Thymus (tissue), 11 donors: ENCODE results near the gene NLRC3. TPM values are rescaled to one million over a fixed set of nuclear protein-coding genes. Genes with fewer than 3 reads are reported as not detected.

Source experiments
- DNase-seq, 9 donors: peaks; one replicate each; pipeline ENCODE4 v3.0.0-alpha.2; 2013; ENCODE audit warnings: low spot score in 9 of 9, low read depth in 6 of 9, missing footprints in 1 of 9
- H3K27ac ChIP-seq, 2 donors: one replicate each; pipeline ENCODE4 v1.5.1; 2013; ENCODE audit warnings: control low read depth in 1 of 2, low read depth in 1 of 2, low read length in 1 of 2, mild to moderate bottlenecking in 1 of 2, moderate library complexity in 1 of 2
- H3K27me3 ChIP-seq, 2 donors: one replicate each; pipeline ENCODE4 v1.5.1; 2013; ENCODE audit warnings: low read length in 1 of 2; ENCODE audit not compliant: control insufficient read depth in 2 of 2, insufficient read depth in 1 of 2
- H3K36me3 ChIP-seq, 2 donors: one replicate each; pipeline ENCODE4 v1.5.1; 2013; ENCODE audit warnings: low read length in 1 of 2, mild to moderate bottlenecking in 1 of 2, moderate library complexity in 1 of 2; ENCODE audit not compliant: control insufficient read depth in 2 of 2, insufficient read depth in 2 of 2
- H3K4me1 ChIP-seq, 2 donors: one replicate each; pipeline ENCODE4 v1.5.1; 2013; ENCODE audit warnings: low read length in 2 of 2; ENCODE audit not compliant: control insufficient read depth in 2 of 2, insufficient read depth in 2 of 2
- H3K4me3 ChIP-seq, 2 donors: one replicate each; pipeline ENCODE4 v1.5.1; 2013; ENCODE audit warnings: low read length in 2 of 2, control low read depth in 1 of 2, mild to moderate bottlenecking in 1 of 2
- H3K9me3 ChIP-seq, 2 donors: one replicate each; pipeline ENCODE4 v1.5.1; 2013; ENCODE audit warnings: low read length in 1 of 2, mild to moderate bottlenecking in 1 of 2; ENCODE audit not compliant: control insufficient read depth in 2 of 2, insufficient read depth in 1 of 2
- WGBS: extraction: QIAGEN DNeasy Blood & Tissue Kit; methylation state at CpG from one replicate; pipeline ENCODE4 v1.1.7; 2013; 5-methylcytosine and 5-hydroxymethylcytosine counted together
- polyA plus RNA-seq: library from polyadenylated mRNA; stranded (reverse); fragments of 200-250 nt; gene quantifications from one replicate; pipeline ENCODE4 v1.2.3, GENCODE V29; 2013
- total RNA-seq: library from RNA; stranded (reverse); fragments of 120-200 nt; gene quantifications from one replicate; pipeline ENCODE4 v1.2.4, GENCODE V29; 2013
- donor health status: healthy.

Gene NLRC3
- total and polyA plus RNA-seq, 2 donors, result 11.9 to 18.8 TPM

- DNase-seq, result no peak
These were observed 6.3 kb upstream of the NLRC3 start for GRCh38 chr16:3583303-3584038.

GRCh38 chr16:3582276-3583165 is 5.3 kb upstream of the NLRC3 start:
- H3K4me1 ChIP-seq, result peaks cover 28 to 43% of the 10 kb centered on the region in 2 donors
- peaks cover 0 to 9% of the 10 kb centered on the region in 2 donors for H3K9me3 ChIP-seq
- H3K27me3 ChIP-seq, result no peaks in the 10 kb centered on the region
- no peak overlapping the region for H3K4me3 ChIP-seq
- DNase-seq, result no peak
- peaks cover 21 to 25% of the 10 kb centered on the region in 2 donors for H3K36me3 ChIP-seq
- WGBS, result 98% methylated on average over 36 of the region's 36 CpGs
- no peak overlapping the region for H3K27ac ChIP-seq

More at GRCh38 chr16:3583303-3584038, 6.3 kb upstream of the NLRC3 start:
- Histone ChIP-seq H3K27me3 (no peaks in the 10 kb centered on the region), H3K27ac (no peak overlapping the region), H3K4me3 (no peak overlapping the region), H3K4me1 (peaks cover 24 to 38% of the 10 kb centered on the region in 2 donors), H3K36me3 (peaks cover 21 to 25% of the 10 kb centered on the region in 2 donors), H3K9me3 (peaks cover 0 to under 1% of the 10 kb centered on the region in 2 donors)
- WGBS, result 98% methylated on average over 16 of the region's 16 CpGs

GRCh38 chr16:3581392-3581791 is 4.2 kb upstream of the NLRC3 start:
- Histone ChIP-seq H3K27me3 (no peaks in the 10 kb centered on the region), H3K27ac (no peak overlapping the region), H3K4me3 (no peak overlapping the region), H3K4me1 (peaks cover 28 to 51% of the 10 kb centered on the region in 2 donors), H3K9me3 (peaks cover 0 to 9% of the 10 kb centered on the region in 2 donors), H3K36me3 (peaks cover 21 to 22% of the 10 kb centered on the region in 2 donors)
- DNase-seq, result no peak
- 98% methylated on average over 10 of the region's 10 CpGs for WGBS

GRCh38 chr16:3580686-3581085 is 3.5 kb upstream of the NLRC3 start:
- H3K36me3 ChIP-seq, result peaks cover 19 to 23% of the 10 kb centered on the region in 2 donors
- 58% methylated on average over 8 of the region's 8 CpGs for WGBS
- peak overlapping the region; percentile 1 to 93 for H3K27ac ChIP-seq
- no peak overlapping the region for H3K4me3 ChIP-seq
- no peaks in the 10 kb centered on the region for H3K27me3 ChIP-seq
- H3K4me1 ChIP-seq, result peaks cover 35 to 58% of the 10 kb centered on the region in 2 donors
- peaks cover 0 to 9% of the 10 kb centered on the region in 2 donors for H3K9me3 ChIP-seq
- DNase-seq, result peak in 2 of 9 donors; percentile 17 to 28

- WGBS, result 24% methylated on average over 11 of the region's 11 CpGs
These were observed 3.0 kb upstream of the NLRC3 start for GRCh38 chr16:3580251-3580651.

GRCh38 chr16:3579776-3580175 is 2.6 kb upstream of the NLRC3 start:
- Histone ChIP-seq H3K4me1 (peaks cover 39 to 66% of the 10 kb centered on the region in 2 donors), H3K27ac (peak overlapping the region; percentile 75 to 93), H3K4me3 (peak overlapping the region in 1 of 2 donors; percentile 6), H3K27me3 (no peaks in the 10 kb centered on the region), H3K9me3 (peaks cover 0 to 11% of the 10 kb centered on the region in 2 donors), H3K36me3 (peaks cover 22% of the 10 kb centered on the region in 2 donors)
- 92% methylated on average over 7 of the region's 7 CpGs for WGBS
- no peak for DNase-seq

More at GRCh38 chr16:3580251-3580651, 3.0 kb upstream of the NLRC3 start:
- H3K4me3 ChIP-seq, result peak overlapping the region in 1 of 2 donors; percentile 6
- H3K9me3 ChIP-seq, result peaks cover 0 to 10% of the 10 kb centered on the region in 2 donors
- H3K27ac ChIP-seq, result peak overlapping the region; percentile 25 to 93
- peak in 6 of 9 donors; percentile 18 to 81 (median 54) for DNase-seq
- peaks cover 37 to 62% of the 10 kb centered on the region in 2 donors for H3K4me1 ChIP-seq
- no peaks in the 10 kb centered on the region for H3K27me3 ChIP-seq
- peaks cover 19 to 24% of the 10 kb centered on the region in 2 donors for H3K36me3 ChIP-seq

- peak in 6 of 9 donors; percentile 34 to 86 (median 59) for DNase-seq
- Histone ChIP-seq H3K9me3 (peaks cover 0 to 11% of the 10 kb centered on the region in 2 donors), H3K4me1 (peaks cover 39 to 66% of the 10 kb centered on the region in 2 donors), H3K27ac (peak overlapping the region; percentile 93), H3K27me3 (no peaks in the 10 kb centered on the region), H3K4me3 (peak overlapping the region; percentile 14 to 36), H3K36me3 (peaks cover 20 to 26% of the 10 kb centered on the region in 2 donors)
- 13% methylated on average over 20 of the region's 20 CpGs for WGBS
These were observed 1.7 kb upstream of the NLRC3 start for GRCh38 chr16:3578610-3579551.

- peaks cover 17 to 29% of the 10 kb centered on the region in 2 donors for H3K36me3 ChIP-seq
- 37% methylated on average over 8 of the region's 8 CpGs for WGBS
- no peaks in the 10 kb centered on the region for H3K27me3 ChIP-seq
- H3K4me3 ChIP-seq, result peak overlapping the region in 1 of 2 donors; percentile 36
- DNase-seq, result peak in 5 of 9 donors; percentile 21 to 76 (median 48)
- peaks cover 39 to 69% of the 10 kb centered on the region in 2 donors for H3K4me1 ChIP-seq
- peak overlapping the region; percentile 93 for H3K27ac ChIP-seq
- H3K9me3 ChIP-seq, result peaks cover 0 to 11% of the 10 kb centered on the region in 2 donors
These were observed 918 bp upstream of the NLRC3 start for GRCh38 chr16:3578121-3578520.
